Astrocyte (in vitro differentiated cells and primary cell): Measurements from ENCODE around the gene E2F1.

Experiments
- CTCF ChIP-seq: IDR thresholded peaks from 2 replicates; pipeline ENCODE4 v1.5.1; 2011; ENCODE audit warnings: low read depth, mild to moderate bottlenecking, inconsistent platforms, low read length, moderate library complexity; ENCODE audit not compliant: insufficient read depth
- EZH2 ChIP-seq: IDR thresholded peaks from 2 replicates; pipeline ENCODE4 v1.6.1; 2012; ENCODE audit warnings: mild to moderate bottlenecking, low read length, inconsistent platforms; ENCODE audit not compliant: insufficient read depth

- no peak for TF ChIP-seq EZH2
- TF ChIP-seq CTCF = no peak
These were observed 16.1 kb downstream of the E2F1 start for GRCh38 chr20:33669873-33670640.
